GM13976 (cell line): Measurements from ENCODE around the gene BABAM2.
"Not testable (repeated sequence)": the region's sequence is repeated elsewhere in the genome, so short reads cannot be mapped to it uniquely, and the experiment has no call there.

Experiments
- DNase-seq: peaks from one replicate; pipeline ENCODE4 v3.0.0; 2012; ENCODE audit warnings: low spot score
- in situ Hi-C: fragments of 300-500 bp; cut with MboI; formaldehyde crosslinking; loops from one replicate; pipeline ENCODE4 v1.12.0; 2022; ENCODE audit warnings: low sequenced_read_pairs, mixed read lengths, inconsistent platforms; ENCODE audit not compliant: unreplicated experiment
- TF ChIP-seq, protein P1 (sequence below): IDR thresholded peaks from 2 replicates; pipeline ENCODE4 v1.5.1; 2012; ENCODE audit warnings: borderline replicate concordance, mild to moderate bottlenecking; ENCODE audit not compliant: insufficient read depth; ENCODE audit errors: extremely low read depth, missing control alignments, control extremely low read depth

BABAM2 gene

DNA sequence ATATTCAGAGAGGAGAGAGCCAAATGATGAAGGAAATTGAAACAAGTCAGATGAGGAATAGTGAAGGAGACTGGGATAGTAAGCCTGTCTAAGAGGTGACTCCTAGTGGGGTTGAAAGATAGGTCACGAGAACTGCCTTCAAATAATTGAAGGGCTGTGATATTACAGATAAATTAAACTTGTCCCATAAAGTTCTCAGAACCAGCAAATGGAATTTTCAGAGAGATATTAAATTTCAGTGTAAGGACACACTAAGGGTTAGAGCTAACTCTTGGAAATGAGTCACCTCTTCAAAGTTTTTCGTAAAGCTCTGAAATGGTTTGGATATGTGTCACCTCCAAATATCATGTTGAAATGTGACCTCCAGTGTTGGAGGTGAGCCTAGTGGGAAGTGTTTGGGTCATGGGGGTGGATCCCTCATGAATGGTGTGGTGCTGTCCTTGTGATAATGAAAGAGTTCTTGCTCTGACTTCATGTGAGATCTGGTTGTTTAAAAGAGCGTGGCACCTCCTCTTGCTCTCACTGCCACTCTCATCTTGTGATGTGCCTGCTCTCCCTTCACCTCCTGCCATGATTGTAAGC, 87.3 kb downstream of the BABAM2 start:
- in situ Hi-C loops, result no loop called here
- DNase-seq, result no peak
- TF ChIP-seq, protein P1, sequence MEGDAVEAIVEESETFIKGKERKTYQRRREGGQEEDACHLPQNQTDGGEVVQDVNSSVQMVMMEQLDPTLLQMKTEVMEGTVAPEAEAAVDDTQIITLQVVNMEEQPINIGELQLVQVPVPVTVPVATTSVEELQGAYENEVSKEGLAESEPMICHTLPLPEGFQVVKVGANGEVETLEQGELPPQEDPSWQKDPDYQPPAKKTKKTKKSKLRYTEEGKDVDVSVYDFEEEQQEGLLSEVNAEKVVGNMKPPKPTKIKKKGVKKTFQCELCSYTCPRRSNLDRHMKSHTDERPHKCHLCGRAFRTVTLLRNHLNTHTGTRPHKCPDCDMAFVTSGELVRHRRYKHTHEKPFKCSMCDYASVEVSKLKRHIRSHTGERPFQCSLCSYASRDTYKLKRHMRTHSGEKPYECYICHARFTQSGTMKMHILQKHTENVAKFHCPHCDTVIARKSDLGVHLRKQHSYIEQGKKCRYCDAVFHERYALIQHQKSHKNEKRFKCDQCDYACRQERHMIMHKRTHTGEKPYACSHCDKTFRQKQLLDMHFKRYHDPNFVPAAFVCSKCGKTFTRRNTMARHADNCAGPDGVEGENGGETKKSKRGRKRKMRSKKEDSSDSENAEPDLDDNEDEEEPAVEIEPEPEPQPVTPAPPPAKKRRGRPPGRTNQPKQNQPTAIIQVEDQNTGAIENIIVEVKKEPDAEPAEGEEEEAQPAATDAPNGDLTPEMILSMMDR, result no peak

DNA sequence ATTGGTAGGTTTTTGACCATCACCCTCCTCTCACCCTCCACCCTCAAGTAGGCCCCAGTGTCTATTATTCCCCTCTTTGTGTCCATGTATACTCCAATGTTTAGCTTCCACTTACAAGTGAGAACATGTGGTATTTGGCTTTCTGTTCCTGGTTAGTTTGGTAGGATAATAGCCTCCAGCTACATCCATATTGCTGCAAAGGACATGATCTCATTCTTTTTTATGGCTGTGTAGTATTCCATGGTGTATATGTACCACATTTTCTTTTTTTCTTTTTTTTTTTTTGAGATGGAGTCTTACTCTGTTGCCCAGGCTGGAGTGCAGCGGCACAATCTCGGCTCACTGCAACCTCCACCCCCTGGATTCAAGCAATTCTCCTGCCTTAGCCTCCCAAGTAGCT, 88.2 kb downstream of the BABAM2 start:
- DNase-seq, in situ Hi-C loops: not testable (repeated sequence)

GRCh38 chr2:27980242-27980641, 89.7 kb downstream of the BABAM2 start:
- no peak for DNase-seq
- in situ Hi-C loops, result no loop called here

DNA sequence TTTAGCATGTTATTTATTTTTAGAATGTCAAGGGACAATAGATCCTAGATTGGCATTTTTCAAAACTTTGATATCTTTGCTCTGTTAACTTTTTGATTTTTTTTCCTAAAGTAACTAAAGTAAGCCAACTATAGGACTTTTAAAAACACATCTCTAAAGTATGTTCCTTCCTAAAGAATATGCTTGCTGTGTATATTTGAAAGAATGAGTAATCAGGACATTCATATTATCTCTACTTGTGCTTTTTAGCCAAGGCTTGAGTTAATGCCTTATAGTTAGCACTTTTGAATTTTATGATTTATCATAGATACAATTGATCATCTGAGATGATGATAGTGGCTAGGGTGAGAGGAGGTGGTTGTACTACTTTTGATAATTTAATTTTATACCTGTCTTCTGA, 93.6 kb downstream of the BABAM2 start:
- TF ChIP-seq, protein P1, result no peak
- no peak for DNase-seq
- in situ Hi-C loops, result no loop called here

More at GRCh38 chr2:27980242-27980641, 89.7 kb downstream of the BABAM2 start:
- TF ChIP-seq, protein P1, result no peak

GRCh38 chr2:27988306-27988705, 97.8 kb downstream of the BABAM2 start:
- TF ChIP-seq, protein P1, result no peak
- in situ Hi-C loops, result no loop called here
- no peak for DNase-seq

DNA sequence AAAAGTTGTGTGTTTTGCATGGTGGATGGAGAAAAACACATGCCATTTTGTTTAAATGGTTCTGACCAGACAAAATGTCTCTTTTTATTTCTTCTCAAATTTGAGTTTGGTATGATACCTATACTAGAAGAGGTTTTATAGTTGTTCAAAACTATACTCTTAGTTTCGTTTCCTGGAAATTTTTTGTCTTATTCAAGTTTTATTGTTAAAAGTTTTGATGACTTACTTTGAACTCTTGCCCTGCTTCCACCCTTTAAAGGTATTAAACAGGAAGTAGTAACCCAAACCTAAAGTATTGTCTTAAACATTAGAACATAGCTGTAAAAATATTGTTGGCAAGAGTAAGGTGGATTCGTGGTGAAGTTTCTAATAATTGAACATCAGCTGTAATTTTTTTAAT, 98.2 kb downstream of the BABAM2 start:
- no peak for DNase-seq
- in situ Hi-C loops, result no loop called here
- TF ChIP-seq, protein P1, result no peak

DNA sequence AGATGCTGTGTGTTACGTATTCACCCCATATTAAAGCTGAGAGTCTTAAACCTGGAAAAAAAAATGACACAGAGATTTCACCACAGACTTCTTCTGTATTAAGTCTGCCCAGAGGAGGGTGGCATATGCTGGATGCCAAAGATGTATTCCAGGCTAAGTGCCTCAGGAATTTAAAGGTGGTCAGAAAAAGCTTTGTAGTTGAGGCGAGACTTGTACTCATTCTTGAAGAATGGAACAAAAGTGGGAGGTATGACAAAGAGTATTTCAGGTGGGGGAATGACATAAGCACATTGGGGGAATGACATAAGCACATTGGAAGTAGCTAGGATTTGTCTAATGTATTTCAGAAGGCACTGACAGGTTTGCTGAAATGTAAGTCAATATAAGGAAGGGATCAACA, 98.6 kb downstream of the BABAM2 start:
- TF ChIP-seq, protein P1, result no peak
- in situ Hi-C loops, result no loop called here
- DNase-seq, result no peak
